Upper lobe of left lung (tissue), 6 donors: ENCODE measurements around the gene CST7. TPM values are rescaled to one million over a fixed set of nuclear protein-coding genes. Genes with fewer than 3 reads are reported as not detected.

Source experiments
- ATAC-seq, 2 donors: fragments of 200-7000 bp; cut with Tn5 transposase; one replicate each; pipeline ENCODE4 v1.9.1; 2022; ENCODE audit warnings: mild to moderate bottlenecking in 2 of 2, moderate library complexity in 2 of 2; ENCODE audit not compliant: low FRiP score in 2 of 2
- DNase-seq, 2 donors: peaks; one replicate each; pipeline ENCODE4 v3.0.0-alpha.2; 2019 to 2020
- H3K27ac ChIP-seq, 4 donors: fragments of 200-600 bp; sonication (generic); one replicate each; pipeline ENCODE4 v1.5.1; 2016 to 2019
- H3K27me3 ChIP-seq, 4 donors: fragments of 200-600 bp; sonication (generic); one replicate each; pipeline ENCODE4 v1.5.1; 2017 to 2019
- H3K36me3 ChIP-seq, 4 donors: fragments of 200-600 bp; sonication (generic); one replicate each; pipeline ENCODE4 v1.5.1; 2016 to 2019
- H3K4me1 ChIP-seq, 4 donors: fragments of 200-600 bp; sonication (generic); one replicate each; pipeline ENCODE4 v1.5.1; 2018 to 2019
- H3K4me3 ChIP-seq, 4 donors: fragments of 200-600 bp; sonication (generic); one replicate each; pipeline ENCODE4 v1.5.1; 2017 to 2019; ENCODE audit warnings: mild to moderate bottlenecking in 2 of 4, moderate library complexity in 1 of 4
- H3K9me3 ChIP-seq, 4 donors: fragments of 200-600 bp; sonication (generic); one replicate each; pipeline ENCODE4 v1.5.1; 2018 to 2019
- EP300 ChIP-seq, 4 donors: sonication (generic); formaldehyde crosslinking; IDR thresholded peaks; one replicate each; pipeline ENCODE4 v1.5.1; 2017; ENCODE audit warnings: antibody characterized with exemption in 4 of 4, control low read depth in 2 of 4
- POLR2A ChIP-seq, 4 donors: fragments of 450-650 bp; IDR thresholded peaks; one replicate each; pipeline ENCODE4 v1.5.1; 2016 to 2017; ENCODE audit warnings: antibody characterized with exemption in 4 of 4, mild to moderate bottlenecking in 2 of 4
- POLR2AphosphoS5 ChIP-seq, 2 donors: sonication (generic); formaldehyde crosslinking; IDR thresholded peaks; one replicate each; pipeline ENCODE4 v1.5.1; 2017; ENCODE audit warnings: antibody characterized with exemption in 2 of 2
- WGBS, 2 donors: methylation state at CpG; one replicate each; pipeline ENCODE4 v1.1.5; 2017 to 2018; 5-methylcytosine and 5-hydroxymethylcytosine counted together
- total RNA-seq, 6 donors: library from RNA; depleted of rRNA in 4 of 6; stranded (reverse); fragments of >200 nt in 4 of 6; gene quantifications; one replicate each; pipeline versions ENCODE4 v1.1.0 to v1.2.1, GENCODE V29; 2016 to 2021
- TF ChIP-seq, protein P1 (sequence below), 6 experiments: fragments of 450-650 bp in 4 of 6; fragments of 200-600 bp in 2 of 6; sonication (generic) in 2 of 6; IDR thresholded peaks; one replicate each; pipeline ENCODE4 v1.5.1; 2016 to 2019; ENCODE audit warnings: antibody characterized with exemption in 6 of 6
- donor health status: DM: no; HTN: no; CAD: no; lungs with moderate emphysema.
- donor health status: DM: no; HTN: yes; CAD: no; lungs with severe emphysema.

The CST7 gene
- total RNA-seq, 6 donors from 2014 or later: 13.7 to 28.3 (median 15.4) TPM; not detected in 1

DNA sequence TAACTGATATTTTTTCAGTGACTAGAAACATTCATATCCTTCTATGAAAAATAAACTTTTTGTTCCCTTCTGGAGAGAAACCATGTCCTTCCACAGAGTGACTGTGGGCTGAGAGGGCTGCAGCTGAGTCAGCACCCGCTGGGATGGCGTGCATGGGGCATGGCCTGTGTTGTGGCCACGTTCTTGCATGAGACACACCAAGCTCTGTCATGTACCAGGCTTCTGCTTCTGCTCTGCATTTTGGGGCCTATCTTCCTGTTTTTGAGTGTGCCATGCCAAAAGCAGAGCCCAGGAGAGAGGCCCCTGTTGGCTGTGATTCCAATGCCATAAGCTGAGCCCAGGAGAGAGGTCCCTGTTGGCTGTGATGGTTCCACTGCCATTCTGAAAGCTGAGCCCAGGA lies 32.7 kb downstream of the CST7 start:
- 59 to 86% methylated on average over 2 to 3 of the region's 3 CpGs for WGBS, 2 donors
- Histone ChIP-seq H3K4me1 (peaks cover 3 to 30% (median 13%) of the 10 kb centered on the region in 4 donors), H3K27me3 (no peaks in the 10 kb centered on the region), H3K36me3 (peaks cover 0 to 58% (median 16%) of the 10 kb centered on the region in 4 donors), H3K27ac (peak overlapping the region in 3 of 4 donors; percentile 13 to 36 (median 20)), H3K9me3 (no peaks in the 10 kb centered on the region), H3K4me3 (no peak overlapping the region)
- DNase-seq: peak in 1 of 2 donors; percentile 76
- TF ChIP-seq EP300 (IDR thresholded peaks at IDR 0.05) (no peak), POLR2AphosphoS5 (IDR thresholded peaks at IDR 0.05) (peak in 1 of 2 donors; percentile 10)
- peak; percentile 52 to 77 for ATAC-seq

GRCh38 chr20:24983896-24984295 lies 34.8 kb downstream of the CST7 start:
- no peak for DNase-seq
- peaks cover 9 to 41% (median 13%) of the 10 kb centered on the region in 4 donors for H3K4me1 ChIP-seq

GRCh38 chr20:24984961-24985640 lies 36.0 kb downstream of the CST7 start:
- peak overlapping the region; percentile 5 to 67 (median 28) for H3K27ac ChIP-seq

More at GRCh38 chr20:24983896-24984295, 34.8 kb downstream of the CST7 start:
- 84 to 89% methylated on average over 8 of the region's 8 CpGs for WGBS, 2 donors
- Histone ChIP-seq H3K4me3 (no peak overlapping the region), H3K36me3 (peaks cover 0 to 40% (median 9%) of the 10 kb centered on the region in 4 donors), H3K9me3 (no peaks in the 10 kb centered on the region), H3K27ac (peak overlapping the region in 1 of 4 donors; percentile 67), H3K27me3 (no peaks in the 10 kb centered on the region)
- no peak for TF ChIP-seq POLR2A (IDR thresholded peaks at IDR 0.05)
- TF ChIP-seq, protein P1, sequence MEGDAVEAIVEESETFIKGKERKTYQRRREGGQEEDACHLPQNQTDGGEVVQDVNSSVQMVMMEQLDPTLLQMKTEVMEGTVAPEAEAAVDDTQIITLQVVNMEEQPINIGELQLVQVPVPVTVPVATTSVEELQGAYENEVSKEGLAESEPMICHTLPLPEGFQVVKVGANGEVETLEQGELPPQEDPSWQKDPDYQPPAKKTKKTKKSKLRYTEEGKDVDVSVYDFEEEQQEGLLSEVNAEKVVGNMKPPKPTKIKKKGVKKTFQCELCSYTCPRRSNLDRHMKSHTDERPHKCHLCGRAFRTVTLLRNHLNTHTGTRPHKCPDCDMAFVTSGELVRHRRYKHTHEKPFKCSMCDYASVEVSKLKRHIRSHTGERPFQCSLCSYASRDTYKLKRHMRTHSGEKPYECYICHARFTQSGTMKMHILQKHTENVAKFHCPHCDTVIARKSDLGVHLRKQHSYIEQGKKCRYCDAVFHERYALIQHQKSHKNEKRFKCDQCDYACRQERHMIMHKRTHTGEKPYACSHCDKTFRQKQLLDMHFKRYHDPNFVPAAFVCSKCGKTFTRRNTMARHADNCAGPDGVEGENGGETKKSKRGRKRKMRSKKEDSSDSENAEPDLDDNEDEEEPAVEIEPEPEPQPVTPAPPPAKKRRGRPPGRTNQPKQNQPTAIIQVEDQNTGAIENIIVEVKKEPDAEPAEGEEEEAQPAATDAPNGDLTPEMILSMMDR (IDR thresholded peaks at IDR 0.05): no peak
- TF ChIP-seq EP300 (IDR thresholded peaks at IDR 0.05): no peak
- TF ChIP-seq POLR2AphosphoS5 (IDR thresholded peaks at IDR 0.05): no peak
- no peak for ATAC-seq

DNA sequence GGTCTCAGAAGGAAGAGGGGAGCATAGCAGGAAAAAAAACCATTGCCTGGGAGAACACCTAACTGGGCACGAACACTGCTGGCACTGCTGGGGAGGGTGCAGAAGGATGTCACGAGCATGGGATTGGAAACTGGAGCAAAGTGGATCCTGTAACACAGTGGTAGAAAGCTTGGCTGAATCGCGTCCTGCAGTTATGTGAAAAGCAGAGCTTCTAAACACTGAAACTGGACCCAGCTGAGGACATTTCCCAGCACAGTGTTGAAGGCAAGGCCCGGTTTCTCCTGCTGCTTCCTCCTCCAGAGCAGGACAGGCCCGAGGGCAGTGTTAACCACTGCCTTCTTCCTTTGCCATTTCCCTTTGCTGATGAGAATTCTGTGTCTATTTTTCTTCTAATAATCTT lies 36.7 kb downstream of the CST7 start:
- Histone ChIP-seq H3K36me3 (peaks cover 0 to 26% (median 4%) of the 10 kb centered on the region in 4 donors), H3K4me1 (peaks cover 11 to 46% (median 19%) of the 10 kb centered on the region in 4 donors), H3K27ac (peak overlapping the region; percentile 5 to 67 (median 28)), H3K9me3 (no peaks in the 10 kb centered on the region), H3K4me3 (no peak overlapping the region), H3K27me3 (no peaks in the 10 kb centered on the region)
- 59 to 62% methylated on average over 6 of the region's 6 CpGs for WGBS, 2 donors
- TF ChIP-seq POLR2A (IDR thresholded peaks at IDR 0.05): no peak
- TF ChIP-seq, protein P1 (IDR thresholded peaks at IDR 0.05): no peak
- TF ChIP-seq POLR2AphosphoS5 (IDR thresholded peaks at IDR 0.05): no peak
- TF ChIP-seq EP300 (IDR thresholded peaks at IDR 0.05): no peak
- peak in 1 of 2 donors; percentile 36 for DNase-seq
- ATAC-seq: peak in 1 of 2 donors; percentile 48

More at GRCh38 chr20:24984961-24985640, 36.0 kb downstream of the CST7 start:
- peaks cover 0 to 33% (median 9%) of the 10 kb centered on the region in 4 donors for H3K36me3 ChIP-seq
- no peak overlapping the region for H3K4me3 ChIP-seq
- peak in 1 of 2 donors; percentile 48 for DNase-seq
- peaks cover 9 to 46% (median 15%) of the 10 kb centered on the region in 4 donors for H3K4me1 ChIP-seq
- peak in 1 of 2 donors; percentile 40 for ATAC-seq
- no peaks in the 10 kb centered on the region for H3K9me3 ChIP-seq
- WGBS, 2 donors: 39 to 48% methylated on average over 3 of the region's 3 CpGs
- no peak for TF ChIP-seq POLR2A (IDR thresholded peaks at IDR 0.05)
- TF ChIP-seq POLR2AphosphoS5 (IDR thresholded peaks at IDR 0.05): peak in 1 of 2 donors; percentile 26
- no peaks in the 10 kb centered on the region for H3K27me3 ChIP-seq

DNA sequence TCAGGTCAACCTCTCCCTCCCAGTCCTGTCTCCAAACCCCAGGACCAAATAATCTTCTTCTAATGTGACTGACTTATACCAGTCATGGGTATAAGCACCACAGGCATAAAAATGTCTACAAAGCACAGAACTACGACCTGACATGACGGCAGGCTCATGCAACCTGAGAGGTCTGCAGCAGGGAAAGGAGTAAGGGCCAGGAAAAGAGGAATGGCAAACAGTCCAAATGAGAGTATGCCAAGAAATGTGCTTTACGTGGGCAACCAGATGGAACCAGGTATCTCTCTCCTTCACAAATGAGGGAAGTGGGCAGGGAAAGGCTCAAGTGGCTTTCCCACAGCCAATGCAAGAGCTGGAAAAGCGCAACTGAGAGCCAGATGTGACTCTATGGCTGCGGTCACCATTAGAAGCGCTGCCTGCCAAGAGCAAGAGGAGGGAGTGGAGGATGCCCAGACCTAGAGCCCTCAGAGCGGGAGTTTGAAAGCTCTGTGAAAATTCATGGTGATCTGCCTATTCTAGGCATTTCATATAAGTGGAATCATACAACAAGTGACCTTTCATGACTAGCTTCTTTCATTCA lies 37.5 kb downstream of the CST7 start:
- H3K36me3 ChIP-seq: peaks cover 0 to 19% (median 2%) of the 10 kb centered on the region in 4 donors
- H3K4me1 ChIP-seq: peaks cover 19 to 53% (median 26%) of the 10 kb centered on the region in 4 donors
- H3K4me3 ChIP-seq: no peak overlapping the region
- H3K27ac ChIP-seq: peak overlapping the region in 3 of 4 donors; percentile 5 to 67 (median 12)
- H3K9me3 ChIP-seq: no peaks in the 10 kb centered on the region
- DNase-seq (peak in 1 of 2 donors; percentile 19), ATAC-seq (no peak)
- no peak for TF ChIP-seq POLR2AphosphoS5 (IDR thresholded peaks at IDR 0.05)
- TF ChIP-seq, protein P1 (IDR thresholded peaks at IDR 0.05): no peak
- TF ChIP-seq POLR2A (IDR thresholded peaks at IDR 0.05): no peak
- TF ChIP-seq EP300 (IDR thresholded peaks at IDR 0.05): no peak
- WGBS, 2 donors: 81 to 89% methylated on average over 7 of the region's 7 CpGs
- H3K27me3 ChIP-seq: no peaks in the 10 kb centered on the region
